SK-N-MC (cell line): Measurements from ENCODE around the gene TMCO4.

Experiments used
- EZH2 ChIP-seq: fragments of 200-600 bp; sonication (generic); IDR thresholded peaks from one replicate; pipeline ENCODE4 v1.6.1; 2017; ENCODE audit warnings: antibody characterized with exemption
- FOXP2 ChIP-seq: optimal IDR thresholded peaks from 2 replicates; pipeline ENCODE3; 2011; ENCODE audit warnings: mild to moderate bottlenecking, moderate library complexity; ENCODE audit not compliant: insufficient read depth; ENCODE audit errors: extremely low read length, control extremely low read depth
- POLR2AphosphoS5 ChIP-seq: IDR thresholded peaks from 2 replicates; pipeline ENCODE4 v1.6.1; 2012; ENCODE audit warnings: mild to moderate bottlenecking, low read depth, low read length, borderline replicate concordance

- TF ChIP-seq POLR2AphosphoS5 (no peak), EZH2 (no peak), FOXP2 (no peak)
Measured at GRCh38 chr1:19654886-19655717, 144.6 kb downstream of the TMCO4 start.
